Transverse colon (tissue), 3 donors: ENCODE data around the gene IYD.

Experiments used
- POLR2A ChIP-seq: fragments of 450-650 bp; IDR thresholded peaks from one replicate; pipeline ENCODE4 v1.6.1; 2016; ENCODE audit warnings: antibody characterized with exemption, mild to moderate bottlenecking, moderate library complexity
- POLR2AphosphoS5 ChIP-seq, 3 donors: sonication (generic); formaldehyde crosslinking; IDR thresholded peaks; one replicate each; pipeline ENCODE4 v1.6.1; 2016; ENCODE audit warnings: antibody characterized with exemption in 3 of 3

DNA sequence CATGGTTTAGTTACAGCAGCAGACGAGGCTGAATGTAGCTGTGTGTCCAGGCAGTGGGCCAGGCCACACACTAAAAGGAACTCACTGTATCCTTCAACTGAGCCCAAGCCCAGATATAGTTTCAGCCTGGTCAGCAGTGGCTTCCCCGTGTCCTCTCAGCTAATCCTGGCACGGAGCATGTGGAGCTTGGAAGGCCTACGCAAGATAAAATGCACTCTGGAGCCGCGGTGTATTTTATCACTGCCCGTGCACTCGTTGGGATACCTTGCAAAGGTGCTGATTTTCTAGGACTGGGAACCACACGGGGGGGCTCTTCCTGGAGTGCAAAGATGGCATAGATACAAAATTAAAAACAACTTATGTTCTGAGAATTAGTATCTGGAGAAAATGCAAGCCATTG, 48.4 kb upstream of the IYD start:
- TF ChIP-seq POLR2AphosphoS5 (IDR thresholded peaks at IDR 0.05) (no peak), POLR2A (no peak)
